Spleen (tissue), 7 donors: Measurements from ENCODE around the gene GRID2.

Source experiments
- POLR2AphosphoS5 ChIP-seq, 3 donors: sonication (generic); formaldehyde crosslinking; IDR thresholded peaks; one replicate each; pipeline ENCODE4 v1.5.1; 2017; ENCODE audit warnings: antibody characterized with exemption in 3 of 3
- TF ChIP-seq, protein P1 (sequence below), 11 experiments: fragments of 200-600 bp in 7 of 11; fragments of 450-650 bp in 4 of 11; sonication (generic) in 4 of 11; IDR thresholded peaks in 8 of 11; conservative IDR thresholded peaks in 3 of 11; 1 replicate in 7 of 11; 2 replicates in 4 of 11; pipeline versions ENCODE4 v1.4.0 to v1.8.0; 2016 to 2021; ENCODE audit warnings: antibody characterized with exemption in 11 of 11, inconsistent platforms in 4 of 11, mild to moderate bottlenecking in 1 of 11
- donor health status: DM: no; HTN: no; CAD: no; lungs with moderate emphysema.
- donor health status: DM: no; HTN: no; CAD: no.
- donor health status: DM: no; HTN: no; CAD: no.

DNA sequence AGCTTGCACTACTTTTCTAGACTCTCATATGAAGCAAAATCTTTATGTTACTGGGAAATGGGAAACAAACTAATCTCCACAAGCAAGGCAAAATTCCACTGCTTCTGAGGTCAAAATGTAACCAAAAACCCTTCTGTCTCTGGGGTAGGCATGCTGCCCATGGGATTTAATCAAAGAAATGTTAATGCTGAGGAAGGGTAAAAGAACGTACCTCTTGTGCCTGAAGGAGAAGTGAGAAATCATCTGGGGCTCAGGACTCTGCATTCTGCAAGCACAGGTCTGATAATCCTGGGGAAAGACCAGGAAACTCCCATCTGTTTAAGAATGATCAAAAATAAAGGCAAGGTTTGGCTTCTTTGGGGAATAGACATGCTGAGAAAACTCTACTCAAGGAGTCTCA, 184.7 kb downstream of the GRID2 start:
- TF ChIP-seq, protein P1, sequence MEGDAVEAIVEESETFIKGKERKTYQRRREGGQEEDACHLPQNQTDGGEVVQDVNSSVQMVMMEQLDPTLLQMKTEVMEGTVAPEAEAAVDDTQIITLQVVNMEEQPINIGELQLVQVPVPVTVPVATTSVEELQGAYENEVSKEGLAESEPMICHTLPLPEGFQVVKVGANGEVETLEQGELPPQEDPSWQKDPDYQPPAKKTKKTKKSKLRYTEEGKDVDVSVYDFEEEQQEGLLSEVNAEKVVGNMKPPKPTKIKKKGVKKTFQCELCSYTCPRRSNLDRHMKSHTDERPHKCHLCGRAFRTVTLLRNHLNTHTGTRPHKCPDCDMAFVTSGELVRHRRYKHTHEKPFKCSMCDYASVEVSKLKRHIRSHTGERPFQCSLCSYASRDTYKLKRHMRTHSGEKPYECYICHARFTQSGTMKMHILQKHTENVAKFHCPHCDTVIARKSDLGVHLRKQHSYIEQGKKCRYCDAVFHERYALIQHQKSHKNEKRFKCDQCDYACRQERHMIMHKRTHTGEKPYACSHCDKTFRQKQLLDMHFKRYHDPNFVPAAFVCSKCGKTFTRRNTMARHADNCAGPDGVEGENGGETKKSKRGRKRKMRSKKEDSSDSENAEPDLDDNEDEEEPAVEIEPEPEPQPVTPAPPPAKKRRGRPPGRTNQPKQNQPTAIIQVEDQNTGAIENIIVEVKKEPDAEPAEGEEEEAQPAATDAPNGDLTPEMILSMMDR (IDR thresholded peaks at IDR 0.05 in 8 of 11, conservative IDR thresholded peaks at IDR 0.05 in 3 of 11) = no peak
- TF ChIP-seq POLR2AphosphoS5 (IDR thresholded peaks at IDR 0.05) = no peak
